Mucosa of rectum (tissue), 2 donors: ENCODE results near the gene HOXB1.
A peak's percentile ranks its signal among the peaks of the same experiment; 100 is the strongest.

Experiments used
- H3K27ac ChIP-seq, 2 donors: one replicate each; pipeline ENCODE4 v1.7.0; 2013; ENCODE audit warnings: inconsistent platforms in 2 of 2, low read depth in 2 of 2, low read length in 2 of 2
- H3K27me3 ChIP-seq, 2 donors: one replicate each; pipeline ENCODE4 v1.7.0; 2013; ENCODE audit warnings: low read length in 2 of 2; ENCODE audit not compliant: control insufficient read depth in 2 of 2, insufficient read depth in 2 of 2
- H3K36me3 ChIP-seq, 2 donors: one replicate each; pipeline ENCODE4 v1.7.0; 2013; ENCODE audit warnings: low read length in 2 of 2; ENCODE audit not compliant: control insufficient read depth in 2 of 2, insufficient read depth in 2 of 2
- H3K4me1 ChIP-seq, 2 donors: one replicate each; pipeline ENCODE4 v1.7.0; 2013; ENCODE audit warnings: low read length in 2 of 2, mild to moderate bottlenecking in 1 of 2; ENCODE audit not compliant: control insufficient read depth in 2 of 2, insufficient read depth in 2 of 2
- H3K4me3 ChIP-seq, 2 donors: one replicate each; pipeline ENCODE4 v1.7.0; 2013; ENCODE audit warnings: low read length in 2 of 2
- H3K9ac ChIP-seq, 2 donors: one replicate each; pipeline ENCODE4 v1.7.0; 2013; ENCODE audit warnings: low read length in 2 of 2, low read depth in 1 of 2, mild to moderate bottlenecking in 1 of 2
- H3K9me3 ChIP-seq, 2 donors: one replicate each; pipeline ENCODE4 v1.7.0; 2013; ENCODE audit warnings: low read length in 2 of 2; ENCODE audit not compliant: control insufficient read depth in 2 of 2
- donor health status: healthy.
- donor health status: Normal muscosa, but diverticular disease.

Gene HOXB1

GRCh38 chr17:48548523-48549280 is 17.9 kb upstream of the HOXB1 start:
- Histone ChIP-seq H3K9ac (no peak overlapping the region), H3K27ac (peak overlapping the region; percentile 72 to 87), H3K36me3 (peaks cover 4 to 14% of the 10 kb centered on the region in 2 donors), H3K9me3 (no peaks in the 10 kb centered on the region), H3K4me1 (peaks cover 15 to 18% of the 10 kb centered on the region in 2 donors), H3K4me3 (no peak overlapping the region), H3K27me3 (no peaks in the 10 kb centered on the region)

- Histone ChIP-seq H3K27ac (peak overlapping the region; percentile 72 to 87), H3K9ac (peak overlapping the region in 1 of 2 donors; percentile 26), H3K4me1 (peaks cover 15 to 18% of the 10 kb centered on the region in 2 donors), H3K27me3 (peaks cover 0 to 1% of the 10 kb centered on the region in 2 donors), H3K4me3 (peak overlapping the region; percentile 14 to 19), H3K36me3 (peaks cover 4 to 14% of the 10 kb centered on the region in 2 donors), H3K9me3 (no peaks in the 10 kb centered on the region)
Observed at GRCh38 chr17:48547808-48548522, 17.2 kb upstream of the HOXB1 start.

DNA sequence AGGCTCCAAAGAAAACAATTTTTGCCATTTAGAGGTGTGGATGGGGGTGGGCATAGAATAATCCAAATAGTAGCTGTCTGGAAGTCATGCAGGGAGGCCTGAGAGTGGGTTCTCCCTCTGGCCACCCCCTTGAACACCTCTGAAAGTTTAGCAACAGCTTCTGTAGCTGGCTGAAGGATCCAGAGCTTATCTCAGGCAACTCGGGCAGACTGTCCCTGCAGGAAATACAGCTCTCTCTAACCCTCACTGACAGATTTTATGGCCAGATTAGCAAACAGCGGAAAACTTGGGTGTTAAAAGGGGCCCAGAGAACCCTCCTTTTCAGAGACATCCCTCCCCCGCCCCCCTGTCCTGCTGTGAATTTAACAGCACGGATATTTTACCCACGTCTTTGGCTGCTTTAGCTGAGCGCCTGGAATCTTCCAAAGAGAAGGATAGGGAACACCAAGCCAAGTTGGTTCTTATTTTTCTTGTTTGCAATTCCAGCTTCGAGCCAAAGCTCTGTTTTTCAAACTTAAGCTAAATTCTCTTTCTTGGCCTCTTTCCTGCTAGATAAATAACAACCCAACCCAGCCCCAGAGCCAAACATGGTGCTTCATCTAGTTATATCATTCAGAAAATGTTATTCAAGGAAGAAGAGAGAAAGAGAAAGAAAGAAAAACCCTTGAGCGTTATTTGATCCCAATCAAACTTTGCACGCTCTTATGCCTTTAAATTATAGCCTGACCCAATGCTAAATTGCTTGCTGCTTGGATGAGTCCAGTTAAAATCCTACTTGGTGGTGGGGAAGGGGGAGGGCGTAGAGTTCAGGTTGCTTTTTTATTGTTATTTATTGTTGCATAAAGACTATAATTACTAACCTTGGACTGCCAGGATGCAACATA is 16.4 kb upstream of the HOXB1 start:
- Histone ChIP-seq H3K36me3 (peaks cover 4 to 13% of the 10 kb centered on the region in 2 donors), H3K9me3 (no peaks in the 10 kb centered on the region), H3K9ac (peak overlapping the region; percentile 1 to 26), H3K27ac (peak overlapping the region; percentile 72 to 87), H3K4me1 (peaks cover 15 to 18% of the 10 kb centered on the region in 2 donors), H3K4me3 (peak overlapping the region; percentile 14 to 19), H3K27me3 (peaks cover 0 to 3% of the 10 kb centered on the region in 2 donors)

- Histone ChIP-seq H3K9ac (peak overlapping the region in 1 of 2 donors; percentile 1), H3K27me3 (peaks cover 0 to 3% of the 10 kb centered on the region in 2 donors), H3K9me3 (no peaks in the 10 kb centered on the region), H3K4me3 (peak overlapping the region in 1 of 2 donors; percentile 4), H3K4me1 (peaks cover 15 to 18% of the 10 kb centered on the region in 2 donors), H3K27ac (peak overlapping the region; percentile 72 to 87), H3K36me3 (peaks cover 4 to 8% of the 10 kb centered on the region in 2 donors)
Observed at GRCh38 chr17:48546137-48546923, 15.5 kb upstream of the HOXB1 start.

DNA sequence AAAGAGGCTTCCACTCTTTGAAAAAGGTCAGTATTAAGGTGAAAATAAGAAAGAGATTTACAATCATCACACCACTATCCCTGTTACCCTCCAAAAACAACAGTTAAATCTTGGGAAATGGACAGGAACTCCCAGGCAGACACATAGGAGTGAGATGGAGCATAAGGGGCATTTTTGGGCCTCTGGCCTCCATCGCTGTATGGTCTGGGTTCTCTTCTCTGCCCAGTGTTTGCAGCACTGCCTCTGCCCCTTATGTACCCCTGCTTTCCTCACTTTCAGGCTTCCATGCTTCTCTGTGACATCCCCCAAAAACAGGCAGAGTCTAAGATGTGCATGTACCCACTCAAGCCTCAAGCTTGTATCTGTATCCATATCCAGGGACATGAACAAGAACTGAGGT is 14.7 kb upstream of the HOXB1 start:
- Histone ChIP-seq H3K27ac (peak overlapping the region; percentile 46 to 87), H3K4me3 (no peak overlapping the region), H3K9ac (no peak overlapping the region), H3K36me3 (peaks cover 4 to 8% of the 10 kb centered on the region in 2 donors), H3K4me1 (peaks cover 15 to 18% of the 10 kb centered on the region in 2 donors), H3K27me3 (peaks cover 0 to 3% of the 10 kb centered on the region in 2 donors), H3K9me3 (no peaks in the 10 kb centered on the region)

GRCh38 chr17:48545022-48545375 is 14.2 kb upstream of the HOXB1 start, which contains the start of gene HOXB2:
Gene HOXB2, minus strand, starts transcription at chr17:48545109. Its CDS starts 198 bp downstream, at chr17:48544911.
- Histone ChIP-seq H3K4me1 (peaks cover 15 to 18% of the 10 kb centered on the region in 2 donors), H3K27ac (peak within 1 kb of the TSS; percentile 66 to 87), H3K9me3 (no peaks in the 10 kb centered on the region), H3K36me3 (peaks cover 2 to 5% of the 10 kb centered on the region in 2 donors), H3K27me3 (peaks cover 0 to 3% of the 10 kb centered on the region in 2 donors), H3K9ac (peak within 1 kb of the TSS; percentile 63 to 79), H3K4me3 (peak within 1 kb of the TSS; percentile 60 to 80)

DNA sequence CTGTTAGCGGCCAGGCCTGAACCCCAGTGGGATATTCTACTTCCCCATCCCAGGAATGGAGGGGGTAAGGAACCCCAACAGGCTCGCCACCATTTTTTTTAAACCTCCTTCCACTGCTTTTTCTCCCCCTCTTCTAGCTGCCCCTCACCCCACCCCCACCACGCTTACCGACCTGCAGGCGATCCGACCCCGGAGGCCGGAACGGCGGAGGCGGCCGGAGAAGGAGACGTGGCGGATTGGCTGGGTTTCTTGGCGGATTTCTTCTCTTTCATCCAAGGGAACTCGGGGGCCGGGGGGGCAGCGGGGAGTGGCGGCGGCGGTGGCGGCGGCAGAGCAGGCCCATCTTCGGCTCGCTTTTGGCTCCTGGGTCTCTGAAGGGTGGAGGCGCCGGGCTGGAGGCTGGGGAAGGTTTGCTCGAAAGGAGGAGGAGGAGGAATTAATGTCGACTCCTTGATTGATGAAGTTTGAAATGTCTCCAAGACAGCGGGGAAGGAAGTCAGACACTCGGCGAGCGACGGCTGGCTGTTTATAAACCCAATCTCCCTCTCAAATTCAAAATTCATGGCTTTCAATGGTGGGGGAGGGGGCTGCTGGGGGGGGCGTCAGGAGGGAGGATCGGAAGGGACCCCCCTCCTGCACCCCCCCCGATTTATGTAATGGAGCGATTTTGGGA is 13.7 kb upstream of the HOXB1 start:
- peak overlapping the region; percentile 66 to 87 for H3K27ac ChIP-seq
- H3K4me1 ChIP-seq, result peaks cover 15 to 18% of the 10 kb centered on the region in 2 donors
- H3K36me3 ChIP-seq, result peaks cover 0 to under 1% of the 10 kb centered on the region in 2 donors
- H3K9me3 ChIP-seq, result no peaks in the 10 kb centered on the region
- peak overlapping the region; percentile 63 to 79 for H3K9ac ChIP-seq
- H3K27me3 ChIP-seq, result peaks cover 0 to 3% of the 10 kb centered on the region in 2 donors
- peak overlapping the region; percentile 60 to 80 for H3K4me3 ChIP-seq

- H3K9me3 ChIP-seq, result no peaks in the 10 kb centered on the region
- H3K9ac ChIP-seq, result peak overlapping the region; percentile 63 to 79
- H3K27me3 ChIP-seq, result peaks cover 0 to 3% of the 10 kb centered on the region in 2 donors
Observed at GRCh38 chr17:48543854-48544348, 13.1 kb upstream of the HOXB1 start.

More at GRCh38 chr17:48543854-48544348, 13.1 kb upstream of the HOXB1 start:
- H3K27ac ChIP-seq, result peak overlapping the region; percentile 66 to 87
- H3K36me3 ChIP-seq, result no peaks in the 10 kb centered on the region
- peak overlapping the region; percentile 60 to 80 for H3K4me3 ChIP-seq
- peaks cover 15 to 18% of the 10 kb centered on the region in 2 donors for H3K4me1 ChIP-seq
